GM12878 (cell line): ENCODE results near the gene TOM1L1. TPM values are rescaled to one million over a fixed set of nuclear protein-coding genes. Genes with fewer than 3 reads are reported as not detected.

Source experiments
- ATAC-seq: fragments of 200-7000 bp; cut with Tn5 transposase; 3 replicates; pipeline ENCODE4 v1.9.1; 2020; ENCODE audit warnings: mild to moderate bottlenecking, moderate library complexity
- BruUV-seq: library from RNA; stranded (reverse); fragments of 400-500 nt; replicated peaks from 2 replicates; lab custom pipeline; 2021; lab: Mats Ljungman, UMichigan
- CTCF ChIA-PET: fragments of 300-600 bp; sonication (Branson Sonifier 250); formaldehyde crosslinking; extraction: SDS; loops from one replicate; lab custom pipeline; 2021; ENCODE audit warnings: inconsistent platforms; lab: Yijun Ruan, JAX
- POLR2A ChIA-PET: fragments of 350-600 bp; formaldehyde crosslinking; extraction: SDS; loops from one replicate; lab custom pipeline; 2021; ENCODE audit warnings: inconsistent platforms; lab: Charles Lee
- RAD21 ChIA-PET: fragments of 300-600 bp; sonication (Branson Sonifier 250); formaldehyde crosslinking; loops from one replicate; lab custom pipeline; 2023; ENCODE audit warnings: antibody characterized with exemption; ENCODE audit not compliant: unreplicated experiment; lab: Charles Lee
- SMC1A ChIA-PET: fragments of 300-600 bp; sonication (Branson Sonifier 250); formaldehyde crosslinking; loops from one replicate; lab custom pipeline; 2023; ENCODE audit not compliant: unreplicated experiment, uncharacterized antibody; lab: Charles Lee
- DNase-seq: peaks from one replicate; pipeline ENCODE4 v3.0.0-alpha.2; 2011; ENCODE audit warnings: low read depth, low spot score
- FAIRE-seq: peaks from 3 replicates; lab custom pipeline; 2011; peaks lifted over from hg19 to GRCh38; lab: Jason Lieb, UNC
- H2AFZ ChIP-seq: 2 replicates; pipeline ENCODE4 v1.6.0; 2011; ENCODE audit warnings: low read depth, low read length, control low read depth; ENCODE audit not compliant: control insufficient read depth
- H3K27ac ChIP-seq: 2 replicates; pipeline ENCODE4 v1.5.1; 2011; ENCODE audit warnings: control low read depth; ENCODE audit not compliant: control insufficient read depth, insufficient read depth
- H3K27me3 ChIP-seq, 2 experiments: replicated peaks in 1 of 2; 2 replicates each; pipeline versions ENCODE4 v1.6.0 to v1.6.1; 2011; ENCODE audit warnings: low read length in 1 of 2; ENCODE audit not compliant: control insufficient read depth in 2 of 2, insufficient read depth in 2 of 2
- H3K36me3 ChIP-seq, 2 experiments: 2 replicates each; pipeline ENCODE4 v1.5.1; 2011; ENCODE audit warnings: low read length in 1 of 2; ENCODE audit not compliant: control insufficient read depth in 2 of 2, insufficient read depth in 2 of 2
- H3K4me1 ChIP-seq: 2 replicates; pipeline ENCODE4 v1.6.1; 2011; ENCODE audit warnings: mild to moderate bottlenecking, low read length, moderate library complexity, mixed read lengths; ENCODE audit not compliant: control insufficient read depth, insufficient read depth
- H3K4me2 ChIP-seq: 2 replicates; pipeline ENCODE4 v1.6.0; 2011; ENCODE audit warnings: control low read depth; ENCODE audit not compliant: control insufficient read depth, insufficient read depth
- H3K4me3 ChIP-seq: fragments of 200-600 bp; sonication (generic); 2 replicates; pipeline ENCODE4 v1.5.1; 2016
- H3K79me2 ChIP-seq: 2 replicates; pipeline ENCODE4 v1.6.0; 2011; ENCODE audit warnings: low read length; ENCODE audit not compliant: control insufficient read depth, insufficient read depth
- H3K9ac ChIP-seq: 2 replicates; pipeline ENCODE4 v1.8.0; 2011; ENCODE audit warnings: low read length, control low read depth, mixed read lengths; ENCODE audit not compliant: control insufficient read depth, insufficient read depth
- H3K9me3 ChIP-seq: replicated peaks from 3 replicates; pipeline ENCODE4 v1.5.1; 2011; ENCODE audit warnings: mild to moderate bottlenecking, low read length; ENCODE audit not compliant: control insufficient read depth, insufficient read depth
- H4K20me1 ChIP-seq: 2 replicates; pipeline ENCODE4 v1.6.0; 2011; ENCODE audit not compliant: control insufficient read depth, insufficient read depth
- CTCF ChIP-seq, 3 experiments: IDR thresholded peaks in 2 of 3; conservative IDR thresholded peaks in 1 of 3; 2 replicates each; pipeline ENCODE4 v1.5.1; 2011; ENCODE audit warnings: low read depth in 3 of 3, low read length in 3 of 3, mild to moderate bottlenecking in 3 of 3, control low read depth in 2 of 3, moderate library complexity in 2 of 3, inconsistent platforms in 1 of 3, mixed read lengths in 1 of 3; ENCODE audit not compliant: control insufficient read depth in 2 of 3, insufficient read depth in 1 of 3; ENCODE audit errors: extremely low read depth in 1 of 3
- FOXM1 ChIP-seq: IDR thresholded peaks from 2 replicates; pipeline ENCODE4 v1.6.1; 2012; ENCODE audit warnings: low read depth, mild to moderate bottlenecking, inconsistent platforms, low read length, moderate library complexity
- LARP7 ChIP-seq: fragments of 450-650 bp; IDR thresholded peaks from 2 replicates; pipeline ENCODE4 v1.6.1; 2017; ENCODE audit warnings: mild to moderate bottlenecking
- NR2F1 ChIP-seq: fragments of 450-650 bp; conservative IDR thresholded peaks from 2 replicates; pipeline ENCODE4 v1.6.1; 2017; ENCODE audit warnings: mild to moderate bottlenecking
- RAD21 ChIP-seq: IDR thresholded peaks from 2 replicates; pipeline ENCODE4 v1.6.1; 2011; ENCODE audit warnings: mild to moderate bottlenecking, low read depth, low read length, moderate library complexity; ENCODE audit not compliant: insufficient read depth
- RELB ChIP-seq: fragments of 450-650 bp; IDR thresholded peaks from 2 replicates; pipeline ENCODE4 v1.6.1; 2017; ENCODE audit warnings: low read depth, mild to moderate bottlenecking, moderate library complexity
- RFX5 ChIP-seq: IDR thresholded peaks from 2 replicates; pipeline ENCODE4 v1.6.1; 2011; ENCODE audit warnings: low read depth, low read length, improper control_type of control experiment
- WGBS: methylation state at CpG from one replicate; pipeline ENCODE4 v1.1.6; 2016; ENCODE audit warnings: low lambda C conversion rate; ENCODE audit not compliant: insufficient replicate concordance, insufficient coverage; ENCODE audit errors: missing lambda C conversion rate; 5-methylcytosine and 5-hydroxymethylcytosine counted together
- in situ Hi-C: fragments of 300-500 bp; cut with MboI; formaldehyde crosslinking; loops from 9 replicates; pipeline ENCODE4 v1.14.3; 2018; ENCODE audit warnings: mixed read lengths
- intact Hi-C: fragments of 100-400 bp; cut with micrococcal nuclease; formaldehyde crosslinking; loops from one replicate; pipeline ENCODE4 v1.14.2; 2022; ENCODE audit not compliant: unreplicated experiment
- polyA plus RNA-seq, 11 experiments: library from polyadenylated mRNA; depleted of rRNA in 4 of 11; unstranded in 6 of 11; stranded (reverse) in 5 of 11; fragments of >200 nt; fragmentation: Nextera tagmentation in 4 of 11; fragmentation: Illumina TruSeq in 1 of 11; extraction: Ambion mirVana in 4 of 11; extraction: Trizol in 1 of 11; gene quantifications; 1 replicate in 1 of 11; 2 replicates in 10 of 11; pipeline versions ENCODE4 v1.2.1 to v1.2.3, GENCODE V29; 2011 to 2016; ENCODE audit warnings: inconsistent platforms in 2 of 11, missing spikeins in 2 of 11, low read depth in 1 of 11
- small RNA-seq: library from RNA; depleted of rRNA; stranded (forward); fragments of <200 nt; gene quantifications from one replicate; pipeline ENCODE3, GENCODE V24; 2014
- total RNA-seq, 4 experiments: library from RNA; depleted of rRNA in 3 of 4; stranded (reverse); fragments of >200 nt in 3 of 4; fragmentation: Illumina TruSeq in 1 of 4; extraction: Trizol in 1 of 4; gene quantifications; 2 replicates each; pipeline versions ENCODE4 v1.2.1 to v1.2.3, GENCODE V29; 2013 to 2021

TOM1L1 gene
- total and polyA plus RNA-seq, 10 of the 15 experiments (the other 5 are each of a cell fraction or from before 2014, with no cell fraction given): 1.9 to 8.8 (median 2.5) TPM

DNA sequence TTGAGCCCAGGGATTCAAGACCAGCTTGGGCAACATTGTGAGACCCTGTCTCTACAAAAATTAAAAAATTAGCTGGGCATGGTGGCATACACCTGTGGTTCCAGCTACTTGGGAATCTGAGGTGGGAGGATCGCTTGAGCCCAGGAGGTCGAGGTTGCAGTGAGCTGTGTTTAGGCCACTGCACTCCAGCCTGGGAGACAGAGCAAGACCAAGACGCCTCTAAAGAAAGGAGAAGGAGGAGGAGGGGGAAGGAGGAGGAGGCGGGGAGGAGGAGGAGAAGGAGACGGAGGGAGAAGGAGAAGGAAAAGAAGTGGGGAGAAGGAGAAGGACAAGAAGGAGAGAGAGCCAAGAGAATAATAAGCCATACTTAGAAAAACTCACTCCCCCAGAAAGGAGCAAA lies 103.8 kb downstream of the TOM1L1 start (continued):
- TF ChIP-seq LARP7: no peak
- TF ChIP-seq FOXM1: no peak
- TF ChIP-seq RFX5: no peak
- TF ChIP-seq NR2F1: no peak

- Histone ChIP-seq H3K36me3 (no peaks in the 10 kb centered on the region), H3K79me2 (no peaks in the 10 kb centered on the region), H3K9me3 (no peaks in the 10 kb centered on the region), H3K4me2 (no peak overlapping the region), H4K20me1 (no peaks in the 10 kb centered on the region), H3K4me1 (no peaks in the 10 kb centered on the region), H3K27me3 (no peaks in the 10 kb centered on the region), H3K9ac (no peak overlapping the region), H3K4me3 (no peak overlapping the region), H3K27ac (no peak overlapping the region), H2AFZ (no peak overlapping the region)
- in situ Hi-C loops: no loop called here
- FAIRE-seq (peak; percentile 69), ATAC-seq (peak; percentile 80), DNase-seq (no peak)
- RAD21 ChIA-PET: interaction anchor here (1.0 to 1.9 kb wide), 2 partner anchors 12 to 14 kb away, joined by 4 to 11 read pairs; no protein-coding TSS in a partner anchor
- CTCF ChIA-PET: interaction anchor here (0.6 to 6.0 kb wide), 17 partner anchors 9 to 372 kb away, joined by 3 to 63 read pairs (median 3); partner anchors contain the start of gene STXBP4
- POLR2A ChIA-PET: no interaction called here
- intact Hi-C loops: no loop called here
- SMC1A ChIA-PET: interaction anchor here (1.1 to 2.6 kb wide), 9 partner anchors 9 to 349 kb away, joined by 3 to 16 read pairs (median 4); no protein-coding TSS in a partner anchor
- TF ChIP-seq RELB: no peak
- 0 out of 2 replicates have a peak, but pooled peaks have one; percentile 21 for TF ChIP-seq RAD21
- peak; percentile 47 to 58 (median 53) for TF ChIP-seq CTCF (IDR thresholded peaks at IDR 0.05 in 2 of 3, conservative IDR thresholded peaks at IDR 0.05 in 1 of 3; ENCODE audit: control insufficient read depth in 2 of 3, extremely low read depth in 1 of 3, insufficient read depth in 1 of 3, low read depth in 3 of 3, low read length in 3 of 3)
- BruUV-seq: no TSS peak
- 92% methylated on average over 1 of the region's 1 CpG for WGBS
These were observed 104.9 kb downstream of the TOM1L1 start for GRCh38 chr17:55005520-55005919.

Small RNAs within 50 kb of the gene (small RNA-seq; reads per million reads assigned to genes)
- gene AC007485.1: not detected

Other genes starting within 250 kb of the TOM1L1 start
- gene COX11, start 67.8 kb downstream of the TOM1L1 start, total RNA-seq (2014; rRNA removed): 57.2 and 66.0 TPM in 2 replicates
- gene COX11, start 67.8 kb downstream of the TOM1L1 start, total RNA-seq (2014; rRNA removed; fragmentation: Illumina TruSeq; extraction: Trizol): 22.4 and 28.9 TPM in 2 replicates
- gene COX11, start 67.8 kb downstream of the TOM1L1 start, total RNA-seq (2021): 50.0 and 52.0 TPM in 2 replicates
- gene COX11, start 67.8 kb downstream of the TOM1L1 start, polyA plus RNA-seq (2011; rRNA removed): 51.6 and 55.4 TPM in 2 replicates
- gene COX11, start 67.8 kb downstream of the TOM1L1 start, polyA plus RNA-seq (2014; fragmentation: Illumina TruSeq; extraction: Trizol): 22.4 and 23.3 TPM in 2 replicates
- gene COX11, start 67.8 kb downstream of the TOM1L1 start, polyA plus RNA-seq (2014; fragmentation: Nextera tagmentation; extraction: Ambion mirVana): 10 to 100 TPM; 13.8 to 21.5 TPM
- gene COX11, start 67.8 kb downstream of the TOM1L1 start, polyA plus RNA-seq (2014; rRNA removed): 69.4 and 72.1 TPM in 2 replicates
- gene COX11, start 67.8 kb downstream of the TOM1L1 start, polyA plus RNA-seq (2016; fragmentation: Nextera tagmentation; extraction: Ambion mirVana): 10 to 100 TPM; 54.1 to 54.6 TPM
- 4.3 and 8.8 TPM in 2 replicates for gene STXBP4, start 67.9 kb downstream of the TOM1L1 start, total RNA-seq (2014; rRNA removed)
- gene STXBP4, start 67.9 kb downstream of the TOM1L1 start, total RNA-seq (2014; rRNA removed; fragmentation: Illumina TruSeq; extraction: Trizol): 9.1 and 11.7 TPM in 2 replicates
- 7.2 and 7.5 TPM in 2 replicates for gene STXBP4, start 67.9 kb downstream of the TOM1L1 start, total RNA-seq (2021)
- 5.4 and 7.3 TPM in 2 replicates for gene STXBP4, start 67.9 kb downstream of the TOM1L1 start, polyA plus RNA-seq (2011; rRNA removed)
- gene STXBP4, start 67.9 kb downstream of the TOM1L1 start, polyA plus RNA-seq (2014; fragmentation: Illumina TruSeq; extraction: Trizol): 9.8 and 14.5 TPM in 2 replicates
- 1 to 10 TPM; 4.8 to 5.5 TPM for gene STXBP4, start 67.9 kb downstream of the TOM1L1 start, polyA plus RNA-seq (2014; fragmentation: Nextera tagmentation; extraction: Ambion mirVana)
- gene STXBP4, start 67.9 kb downstream of the TOM1L1 start, polyA plus RNA-seq (2014; rRNA removed): 2.1 and 6.1 TPM in 2 replicates
- 10 to 100 TPM in 1 of 2 experiments, 1 to 10 TPM in 1; 7.8 to 11.0 TPM for gene STXBP4, start 67.9 kb downstream of the TOM1L1 start, polyA plus RNA-seq (2016; fragmentation: Nextera tagmentation; extraction: Ambion mirVana)